Chondrocyte (in vitro differentiated cells): ENCODE data around the gene SPATA2. TPM values are rescaled to one million over a fixed set of nuclear protein-coding genes. Genes with fewer than 3 reads are reported as not detected.

Source experiments
- DNase-seq: peaks from one replicate; pipeline ENCODE4 v3.0.0; 2021; ENCODE audit warnings: mixed read lengths, low spot score
- H3K27ac Mint-ChIP-seq: one replicate; pipeline ENCODE4 v1.8.0; 2021; ENCODE audit warnings: mild to moderate bottlenecking, moderate library complexity, mixed read lengths; ENCODE audit not compliant: unreplicated experiment
- H3K27me3 Mint-ChIP-seq: 2 replicates; pipeline ENCODE4 v1.8.0; 2021; ENCODE audit warnings: low read depth, mixed read lengths
- H3K36me3 Mint-ChIP-seq: 2 replicates; pipeline ENCODE4 v1.8.0; 2021; ENCODE audit warnings: low read depth, mixed read lengths
- H3K4me1 Mint-ChIP-seq: 2 replicates; pipeline ENCODE4 v1.8.0; 2021; ENCODE audit warnings: low read depth, mild to moderate bottlenecking, mixed read lengths
- H3K4me3 Mint-ChIP-seq: one replicate; pipeline ENCODE4 v1.8.0; 2021; ENCODE audit warnings: mild to moderate bottlenecking, moderate library complexity, mixed read lengths; ENCODE audit not compliant: unreplicated experiment
- H3K9me3 Mint-ChIP-seq: 2 replicates; pipeline ENCODE4 v1.8.0; 2021; ENCODE audit warnings: low read depth, mixed read lengths
- total RNA-seq: library from RNA; stranded (reverse); gene quantifications from 3 replicates; pipeline ENCODE4 v1.2.1, GENCODE V29; 2021
- TF ChIP-seq, protein P1 (sequence below): fragments of 200-600 bp; sonication (generic); IDR thresholded peaks from 2 replicates; pipeline ENCODE4 v1.5.0; 2021; ENCODE audit warnings: antibody characterized with exemption, mild to moderate bottlenecking, moderate library complexity

SPATA2 gene
- total RNA-seq, 1 donor from 2014 or later: 5.6 TPM

DNA sequence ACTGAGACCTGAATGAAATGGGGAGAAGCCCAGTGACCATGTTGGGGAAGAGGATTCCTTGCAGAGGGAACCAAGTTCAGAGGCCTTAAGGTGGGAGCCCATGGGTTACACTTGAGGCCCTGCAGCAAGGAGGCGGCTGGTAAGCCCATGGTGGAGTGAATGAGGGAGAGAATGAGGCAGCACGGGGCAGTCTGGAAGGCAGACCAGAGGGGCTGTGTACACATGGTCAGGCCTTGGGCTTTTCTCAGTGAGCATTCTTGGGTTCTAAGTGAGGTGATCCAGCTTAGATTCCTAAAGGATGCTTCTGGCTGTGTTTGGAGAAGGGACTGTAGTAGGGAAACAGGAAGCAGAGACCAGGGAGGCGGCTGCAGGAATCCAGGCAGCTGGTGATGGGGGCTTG lies 39.8 kb upstream of the SPATA2 start:
- TF ChIP-seq, protein P1, sequence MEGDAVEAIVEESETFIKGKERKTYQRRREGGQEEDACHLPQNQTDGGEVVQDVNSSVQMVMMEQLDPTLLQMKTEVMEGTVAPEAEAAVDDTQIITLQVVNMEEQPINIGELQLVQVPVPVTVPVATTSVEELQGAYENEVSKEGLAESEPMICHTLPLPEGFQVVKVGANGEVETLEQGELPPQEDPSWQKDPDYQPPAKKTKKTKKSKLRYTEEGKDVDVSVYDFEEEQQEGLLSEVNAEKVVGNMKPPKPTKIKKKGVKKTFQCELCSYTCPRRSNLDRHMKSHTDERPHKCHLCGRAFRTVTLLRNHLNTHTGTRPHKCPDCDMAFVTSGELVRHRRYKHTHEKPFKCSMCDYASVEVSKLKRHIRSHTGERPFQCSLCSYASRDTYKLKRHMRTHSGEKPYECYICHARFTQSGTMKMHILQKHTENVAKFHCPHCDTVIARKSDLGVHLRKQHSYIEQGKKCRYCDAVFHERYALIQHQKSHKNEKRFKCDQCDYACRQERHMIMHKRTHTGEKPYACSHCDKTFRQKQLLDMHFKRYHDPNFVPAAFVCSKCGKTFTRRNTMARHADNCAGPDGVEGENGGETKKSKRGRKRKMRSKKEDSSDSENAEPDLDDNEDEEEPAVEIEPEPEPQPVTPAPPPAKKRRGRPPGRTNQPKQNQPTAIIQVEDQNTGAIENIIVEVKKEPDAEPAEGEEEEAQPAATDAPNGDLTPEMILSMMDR: no peak
- Mint-ChIP-seq H3K4me1 (peaks cover 9% of the 10 kb centered on the region), H3K4me3 (no peak overlapping the region), H3K27ac (peak overlapping the region; percentile 20), H3K27me3 (no peaks in the 10 kb centered on the region), H3K36me3 (peaks cover 36% of the 10 kb centered on the region), H3K9me3 (no peaks in the 10 kb centered on the region)
- DNase-seq: no peak

DNA sequence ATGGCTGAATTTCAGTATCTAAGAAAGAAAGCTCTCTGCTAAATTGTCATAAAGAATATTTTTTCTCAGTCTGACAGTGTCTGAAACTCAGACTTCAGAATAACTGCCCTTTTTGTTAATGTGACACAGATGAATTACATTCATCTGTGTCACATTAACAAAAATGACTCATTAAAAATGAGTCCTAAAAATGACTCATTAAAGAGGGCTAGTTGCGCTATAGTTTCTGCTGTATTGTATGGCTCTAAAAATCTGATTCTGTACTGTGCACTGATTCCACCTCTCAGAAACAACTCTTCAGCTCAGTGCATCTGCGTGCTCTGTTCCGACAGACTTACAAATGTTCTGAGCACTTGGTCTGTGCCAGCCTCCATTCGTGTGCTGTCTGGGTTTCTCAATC lies 35.8 kb upstream of the SPATA2 start:
- Mint-ChIP-seq H3K4me1 (peaks cover 25% of the 10 kb centered on the region), H3K27ac (peak overlapping the region; percentile 90), H3K9me3 (no peaks in the 10 kb centered on the region), H3K4me3 (peak overlapping the region; percentile 6), H3K36me3 (peaks cover 38% of the 10 kb centered on the region), H3K27me3 (no peaks in the 10 kb centered on the region)
- TF ChIP-seq, protein P1: no peak
- DNase-seq: no peak

DNA sequence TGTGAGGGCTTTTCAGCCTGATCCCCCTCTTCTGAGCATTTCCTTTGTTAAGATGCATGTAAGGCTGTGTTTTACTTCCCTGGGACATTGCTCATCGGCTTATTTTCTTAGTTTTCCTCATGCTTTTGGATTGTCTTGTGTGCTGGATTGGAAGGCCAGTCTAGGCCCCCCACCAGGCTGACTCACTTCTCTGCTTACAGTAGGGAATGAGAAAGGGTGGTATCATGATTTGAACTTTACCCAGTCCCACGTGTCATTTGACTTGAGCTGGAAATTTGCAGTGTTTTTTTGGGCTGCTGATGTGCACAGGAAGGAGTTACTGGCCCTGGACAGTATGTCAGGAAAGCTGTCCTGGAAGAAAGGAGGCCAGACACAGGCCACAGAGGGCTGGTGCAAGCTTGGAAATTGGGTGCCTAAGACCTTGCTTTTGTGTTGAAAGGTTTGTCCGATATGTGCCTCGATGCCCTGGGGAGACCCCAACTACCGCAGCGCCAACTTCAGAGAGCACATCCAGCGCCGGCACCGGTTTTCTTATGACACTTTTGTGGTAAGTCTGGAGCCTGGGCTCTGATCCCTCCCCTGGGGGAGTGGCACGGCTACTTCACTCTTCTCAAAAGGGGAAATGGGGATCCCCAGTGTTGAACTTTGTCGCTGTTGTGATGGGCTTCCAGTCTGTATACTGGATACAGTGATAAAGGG lies 33.6 kb upstream of the SPATA2 start:
- peaks cover 32% of the 10 kb centered on the region for H3K36me3 Mint-ChIP-seq
- TF ChIP-seq, protein P1: no peak
- no peak overlapping the region for H3K4me3 Mint-ChIP-seq
- no peaks in the 10 kb centered on the region for H3K27me3 Mint-ChIP-seq
- no peak for DNase-seq
- peaks cover 25% of the 10 kb centered on the region for H3K4me1 Mint-ChIP-seq
- no peaks in the 10 kb centered on the region for H3K9me3 Mint-ChIP-seq
- H3K27ac Mint-ChIP-seq: peak overlapping the region; percentile 95

DNA sequence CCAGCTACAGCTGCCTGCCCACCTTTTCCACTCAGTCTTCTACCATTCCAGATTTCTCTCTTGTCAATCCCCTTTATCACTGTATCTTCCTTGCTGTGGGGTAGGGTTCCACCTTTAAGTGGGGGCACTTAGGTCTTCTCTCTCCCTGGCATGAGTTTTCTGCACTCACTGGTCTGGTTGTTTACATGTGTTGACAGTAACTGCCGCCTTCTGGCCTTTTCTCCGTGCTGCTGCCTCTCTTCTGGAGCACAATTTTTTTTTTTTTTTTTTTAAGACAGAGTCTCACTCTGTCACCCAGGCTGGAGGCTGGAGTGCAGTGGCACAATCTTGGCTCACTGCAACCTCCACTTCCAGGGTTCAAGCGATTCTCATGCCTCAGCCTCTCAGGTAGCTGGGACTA lies 32.8 kb upstream of the SPATA2 start:
- no peak overlapping the region for H3K4me3 Mint-ChIP-seq
- no peaks in the 10 kb centered on the region for H3K9me3 Mint-ChIP-seq
- TF ChIP-seq, protein P1: no peak
- no peaks in the 10 kb centered on the region for H3K27me3 Mint-ChIP-seq
- peaks cover 25% of the 10 kb centered on the region for H3K4me1 Mint-ChIP-seq
- peaks cover 31% of the 10 kb centered on the region for H3K36me3 Mint-ChIP-seq
- no peak for DNase-seq
- H3K27ac Mint-ChIP-seq: peak overlapping the region; percentile 95

DNA sequence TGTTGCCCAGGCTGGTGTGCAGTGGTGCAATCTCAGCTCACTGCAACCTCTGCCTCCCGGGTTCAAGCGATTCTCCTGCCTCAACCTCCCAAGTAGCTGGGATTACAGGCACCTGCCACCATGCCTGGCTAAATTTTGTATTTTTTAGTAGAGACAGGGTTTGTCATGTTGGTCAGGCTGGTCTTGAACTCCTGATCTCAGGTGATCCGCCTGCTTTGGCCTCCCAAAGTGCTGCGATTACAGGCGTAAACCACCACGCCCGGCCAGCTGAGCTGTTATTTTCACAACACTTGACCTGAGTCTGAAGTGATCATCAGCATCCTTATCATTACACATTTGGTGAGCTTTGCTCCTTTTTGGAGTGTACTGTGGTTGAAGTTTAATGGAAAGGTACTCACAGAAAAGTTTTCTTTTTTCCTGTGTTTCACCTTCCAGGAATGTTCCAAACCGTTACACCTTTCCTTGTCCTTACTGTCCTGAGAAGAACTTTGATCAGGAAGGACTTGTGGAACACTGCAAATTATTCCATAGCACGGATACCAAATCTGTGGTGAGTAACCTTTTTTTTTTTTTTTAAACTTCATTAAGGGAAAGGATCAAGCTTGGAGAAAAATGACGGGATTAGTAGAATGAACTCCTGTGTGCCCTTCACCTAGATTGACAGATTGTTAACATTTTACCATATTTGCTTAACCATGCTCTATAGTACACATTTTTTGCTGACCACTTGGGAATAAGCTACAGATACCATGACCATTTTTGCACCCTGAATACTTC lies 30.6 kb upstream of the SPATA2 start:
- peaks cover 25% of the 10 kb centered on the region for H3K4me1 Mint-ChIP-seq
- TF ChIP-seq, protein P1: no peak
- peaks cover 21% of the 10 kb centered on the region for H3K36me3 Mint-ChIP-seq
- H3K27me3 Mint-ChIP-seq: no peaks in the 10 kb centered on the region
- no peak overlapping the region for H3K4me3 Mint-ChIP-seq
- DNase-seq: no peak
- H3K27ac Mint-ChIP-seq: no peak overlapping the region
- H3K9me3 Mint-ChIP-seq: no peaks in the 10 kb centered on the region
